SK-N-SH (cell line): ENCODE measurements around the gene AAGAB. TPM values are rescaled to one million over a fixed set of nuclear protein-coding genes. Genes with fewer than 3 reads are reported as not detected.

Experiments
- CTCF ChIA-PET: fragments of 300-600, 350-600 bp; formaldehyde crosslinking; extraction: SDS; loops from one replicate; lab custom pipeline; 2021; lab: Yijun Ruan, JAX
- POLR2A ChIA-PET: fragments of 350-600 bp; sonication (Branson Sonifier 250); formaldehyde crosslinking; extraction: SDS; loops from one replicate; lab custom pipeline; 2020; ENCODE audit warnings: antibody characterized with exemption, inconsistent platforms; lab: Yijun Ruan, JAX
- DNase-seq: peaks from one replicate; pipeline ENCODE4 v3.0.0; 2012
- H2AFZ ChIP-seq: fragments of 200-600 bp; sonication (generic); 2 replicates; pipeline ENCODE4 v1.8.1; 2016; ENCODE audit warnings: antibody characterized with exemption, mild to moderate bottlenecking, low read depth
- H3F3A ChIP-seq: fragments of 200-600 bp; sonication (generic); replicated peaks from 2 replicates; pipeline ENCODE3; 2016; ENCODE audit warnings: antibody characterized with exemption, mild to moderate bottlenecking; ENCODE audit not compliant: insufficient read depth
- H3K27ac ChIP-seq, 2 experiments: fragments of 200-500 bp in 1 of 2; fragments of 200-600 bp in 1 of 2; sonication (Bioruptor generic) in 1 of 2; sonication (generic), shearing (Covaris generic) in 1 of 2; 2 replicates each; pipeline versions ENCODE4 v1.5.1 to v1.6.1; 2014 to 2016; ENCODE audit warnings: low read depth in 2 of 2, inconsistent platforms in 1 of 2, low read length in 1 of 2, mild to moderate bottlenecking in 1 of 2, mixed read lengths in 1 of 2
- H3K27me3 ChIP-seq: fragments of 200-600 bp; sonication (generic), shearing (Covaris generic); 2 replicates; pipeline ENCODE4 v1.6.1; 2016; ENCODE audit warnings: mixed run types; ENCODE audit not compliant: insufficient read depth
- H3K36me3 ChIP-seq, 2 experiments: fragments of 200-500 bp in 1 of 2; fragments of 200-600 bp in 1 of 2; sonication (Bioruptor generic) in 1 of 2; sonication (generic) in 1 of 2; replicated peaks in 1 of 2; 2 replicates each; pipeline versions ENCODE3 to v1.5.1; 2014 to 2016; ENCODE audit warnings: low read length in 1 of 2, mild to moderate bottlenecking in 1 of 2; ENCODE audit not compliant: insufficient read depth in 2 of 2, control insufficient read depth in 1 of 2
- H3K4me1 ChIP-seq, 2 experiments: fragments of 200-500 bp in 1 of 2; fragments of 200-600 bp in 1 of 2; sonication (Bioruptor generic) in 1 of 2; sonication (generic), shearing (Covaris generic) in 1 of 2; 2 replicates each; pipeline versions ENCODE4 v1.5.1 to v1.6.1; 2014 to 2016; ENCODE audit warnings: low read depth in 1 of 2, low read length in 1 of 2, mixed run types in 1 of 2; ENCODE audit not compliant: insufficient read depth in 2 of 2, control insufficient read depth in 1 of 2
- H3K4me2 ChIP-seq: fragments of 200-600 bp; sonication (generic), shearing (Covaris generic); 2 replicates; pipeline ENCODE4 v1.6.1; 2017; ENCODE audit warnings: mixed run types
- H3K4me3 ChIP-seq, 2 experiments: fragments of 200-500 bp in 1 of 2; fragments of 200-600 bp in 1 of 2; sonication (Bioruptor generic) in 1 of 2; sonication (generic), shearing (Covaris generic) in 1 of 2; 2 replicates each; pipeline versions ENCODE4 v1.5.1 to v1.8.1; 2014 to 2016; ENCODE audit warnings: low read depth in 2 of 2, inconsistent platforms in 1 of 2, low read length in 1 of 2, mild to moderate bottlenecking in 1 of 2, mixed read lengths in 1 of 2, moderate library complexity in 1 of 2
- H3K79me2 ChIP-seq: fragments of 200-600 bp; sonication (generic); 2 replicates; pipeline ENCODE4 v1.8.1; 2017; ENCODE audit warnings: mild to moderate bottlenecking; ENCODE audit not compliant: insufficient read depth
- H3K9ac ChIP-seq: fragments of 200-600 bp; sonication (generic); 2 replicates; pipeline ENCODE4 v1.6.1; 2017; ENCODE audit warnings: mixed run types
- H3K9me2 ChIP-seq: fragments of 200-600 bp; sonication (generic); 2 replicates; pipeline ENCODE4 v1.6.1; 2017; ENCODE audit warnings: mixed run types
- H3K9me3 ChIP-seq: fragments of 200-600 bp; sonication (generic); 2 replicates; pipeline ENCODE4 v1.6.1; 2017; ENCODE audit warnings: mixed run types, mild to moderate bottlenecking, moderate library complexity
- H4K20me1 ChIP-seq: fragments of 200-600 bp; sonication (generic); 2 replicates; pipeline ENCODE4 v1.6.1; 2017; ENCODE audit warnings: mild to moderate bottlenecking, mixed run types; ENCODE audit not compliant: insufficient read depth
- CHD2 ChIP-seq: fragments of 150-350 bp; IDR thresholded peaks from 2 replicates; pipeline ENCODE4 v1.6.1; 2018; ENCODE audit warnings: low read length; ENCODE audit not compliant: partially characterized antibody
- EP300 ChIP-seq, 2 experiments: IDR thresholded peaks; 2 replicates each; pipeline versions ENCODE4 v1.4.0 to v1.6.1; 2012; ENCODE audit warnings: borderline replicate concordance in 1 of 2, low read depth in 1 of 2, low read length in 1 of 2
- EZH2phosphoT487 ChIP-seq: fragments of 200-600 bp; sonication (generic); IDR thresholded peaks from 2 replicates; pipeline ENCODE4 v1.6.1; 2017; ENCODE audit warnings: low read depth, mixed run types, mild to moderate bottlenecking, antibody characterized with exemption, moderate library complexity, borderline replicate concordance
- FOSL2 ChIP-seq: IDR thresholded peaks from 2 replicates; pipeline ENCODE4 v1.4.0; 2012; ENCODE audit warnings: low read depth, mild to moderate bottlenecking, moderate library complexity, borderline replicate concordance
- FOXM1 ChIP-seq: IDR thresholded peaks from 2 replicates; pipeline ENCODE4 v1.4.0; 2012; ENCODE audit warnings: low read depth, mild to moderate bottlenecking
- GABPA ChIP-seq: IDR thresholded peaks from 2 replicates; pipeline ENCODE4 v1.4.0; 2012; ENCODE audit warnings: low read depth, mild to moderate bottlenecking
- GATA2 ChIP-seq: sonication (generic); formaldehyde crosslinking; IDR thresholded peaks from 2 replicates; pipeline ENCODE4 v1.5.0; 2020; ENCODE audit warnings: mild to moderate bottlenecking, missing genetic modification reagents
- MAX ChIP-seq: IDR thresholded peaks from 2 replicates; pipeline ENCODE4 v1.4.0; 2012; ENCODE audit warnings: low read depth
- MXI1 ChIP-seq: IDR thresholded peaks from 2 replicates; pipeline ENCODE4 v1.6.1; 2012; ENCODE audit warnings: mild to moderate bottlenecking, low read depth, low read length, improper control_type of control experiment
- NRF1 ChIP-seq: IDR thresholded peaks from 2 replicates; pipeline ENCODE4 v1.6.1; 2012; ENCODE audit warnings: low read depth, mild to moderate bottlenecking, low read length
- PBX3 ChIP-seq: IDR thresholded peaks from 2 replicates; pipeline ENCODE4; 2012
- POLR2AphosphoS5 ChIP-seq: IDR thresholded peaks from 2 replicates; pipeline ENCODE4 v1.6.1; 2012; ENCODE audit warnings: low read depth, low read length
- RAD21 ChIP-seq: IDR thresholded peaks from 2 replicates; pipeline ENCODE4 v1.6.1; 2012; ENCODE audit warnings: mild to moderate bottlenecking, low read length
- RCOR1 ChIP-seq: fragments of 150-350 bp; IDR thresholded peaks from 2 replicates; pipeline ENCODE4 v1.6.1; 2017; ENCODE audit warnings: antibody characterized with exemption, low read length
- REST ChIP-seq: IDR thresholded peaks from 2 replicates; pipeline ENCODE4 v1.6.1; 2012; ENCODE audit warnings: mild to moderate bottlenecking, low read depth, low read length, moderate library complexity
- RXRA ChIP-seq: IDR thresholded peaks from 2 replicates; pipeline ENCODE4 v1.4.0; 2012; ENCODE audit warnings: low read depth, mild to moderate bottlenecking, borderline replicate concordance
- SMC3 ChIP-seq: IDR thresholded peaks from 2 replicates; pipeline ENCODE4 v1.6.1; 2012; ENCODE audit warnings: low read depth, low read length, improper control_type of control experiment
- TCF12 ChIP-seq: IDR thresholded peaks from 2 replicates; pipeline ENCODE4 v1.4.0; 2012
- YY1 ChIP-seq: IDR thresholded peaks from 2 replicates; pipeline ENCODE4 v1.4.0; 2012; ENCODE audit warnings: low read depth, mild to moderate bottlenecking
- WGBS: methylation state at CpG from one replicate; pipeline ENCODE4 v1.1.6; 2017; ENCODE audit warnings: low lambda C conversion rate; 5-methylcytosine and 5-hydroxymethylcytosine counted together
- polyA plus RNA-seq, 3 experiments: library from polyadenylated mRNA; depleted of rRNA; stranded (reverse); fragments of >200 nt; gene quantifications; 2 replicates each; pipeline ENCODE4 v1.2.3, GENCODE V29; 2012

Gene AAGAB
- polyA plus RNA-seq, 1 of the 3 experiments (the other 2 are of a cell fraction): 24.9 TPM

GRCh38 chr15:67170143-67170925, 84.1 kb downstream of the AAGAB start (continued):
- TF ChIP-seq CHD2: no peak
- no peak for TF ChIP-seq EZH2phosphoT487
- no peak for TF ChIP-seq SMC3
- TF ChIP-seq TCF12: no peak
- TF ChIP-seq GATA2: no peak

- H3K27ac ChIP-seq: no peak overlapping the region
- no peaks in the 10 kb centered on the region for H4K20me1 ChIP-seq
- H3K9me3 ChIP-seq: no peaks in the 10 kb centered on the region
- H3F3A ChIP-seq: no peaks in the 10 kb centered on the region
- H3K9ac ChIP-seq: no peak overlapping the region
- no peak overlapping the region for H3K4me3 ChIP-seq
- H3K9me2 ChIP-seq: no peaks in the 10 kb centered on the region
- TF ChIP-seq EZH2phosphoT487 (no peak), POLR2AphosphoS5 (no peak), TCF12 (no peak), PBX3 (no peak), MAX (no peak), FOSL2 (no peak), FOXM1 (no peak), GATA2 (no peak), MXI1 (no peak), RAD21 (no peak), RCOR1 (no peak), YY1 (no peak), RXRA (no peak), GABPA (no peak), CHD2 (no peak), SMC3 (no peak), EP300 (IDR thresholded peaks at IDR 0.05; ENCODE audit: borderline replicate concordance in 1 of 2, low read depth in 1 of 2, low read length in 1 of 2) (no peak), NRF1 (no peak), REST (no peak)
- ChIA-PET POLR2A (no interaction called here), CTCF (interaction anchor here (1.5 kb wide), 1 partner anchor 222 kb away, joined by 6 read pairs; no protein-coding TSS in a partner anchor)
- 89% methylated on average over 6 of the region's 6 CpGs for whole genome bisulfite sequencing
- H3K79me2 ChIP-seq: peaks cover 13% of the 10 kb centered on the region
- no peaks in the 10 kb centered on the region for H3K27me3 ChIP-seq
- H2AFZ ChIP-seq: no peak overlapping the region
- H3K4me1 ChIP-seq: peaks cover 0 to 13% of the 10 kb centered on the region in 2 experiments; a peak in 2 of 4 replicates
- H3K4me2 ChIP-seq: no peak overlapping the region
- no peak for DNase-seq
- H3K36me3 ChIP-seq: peaks cover 13 to 22% of the 10 kb centered on the region in 2 experiments
Measured at GRCh38 chr15:67168694-67169093, 85.8 kb downstream of the AAGAB start.
